Measurements from ENCODE around the gene ETV7. TPM values are rescaled to one million over a fixed set of nuclear protein-coding genes. Genes with fewer than 3 reads are reported as not detected.

The ETV7 gene
- total and polyA plus RNA-seq, 2 donors (not counting 1 experiment from before 2014, with no cell fraction given) = 0.40 to 1.5 TPM

GRCh38 chr6:36431197-36431596 lies 43.7 kb upstream of the ETV7 start:
- H3K79me2 ChIP-seq (ENCODE audit: control insufficient read depth, insufficient read depth, low read length) = no peaks in the 10 kb centered on the region
- H3K27me3 ChIP-seq (ENCODE audit: control insufficient read depth, insufficient read depth, low read length) = no peaks in the 10 kb centered on the region
- H2AFZ ChIP-seq (ENCODE audit: low read length) = no peak overlapping the region
- H3K4me1 ChIP-seq (ENCODE audit: control insufficient read depth, extremely low read depth, insufficient read depth, low read length) = no peaks in the 10 kb centered on the region
- H4K20me1 ChIP-seq (ENCODE audit: control insufficient read depth, extremely low read depth, insufficient read depth, low read length) = no peaks in the 10 kb centered on the region
- H3K36me3 ChIP-seq (ENCODE audit: control insufficient read depth, insufficient read depth, low read length) = no peaks in the 10 kb centered on the region
- H3K4me3 ChIP-seq (replicated peaks in 1 of 4; ENCODE audit: control extremely low read depth in 1 of 4, insufficient read depth in 1 of 4, low read depth in 3 of 4, low read length in 4 of 4) = no peak overlapping the region
- H3K4me2 ChIP-seq (ENCODE audit: extremely low read depth, insufficient read depth, low read length) = no peak overlapping the region
- DNase-seq (ENCODE audit: low read depth in 2 of 2) = no peak
- TF ChIP-seq CTCF (conservative IDR thresholded peaks at IDR 0.05 in 1 of 2, IDR thresholded peaks at IDR 0.05 in 1 of 2; ENCODE audit: low read depth in 1 of 2, low read length in 2 of 2) (no peak), EZH2 (IDR thresholded peaks at IDR 0.05; ENCODE audit: low read length, missing control alignments) (no peak)
- H3K9me3 ChIP-seq (ENCODE audit: control insufficient read depth, insufficient read depth, low read depth, low read length) = no peaks in the 10 kb centered on the region
- no peak overlapping the region for H3K27ac ChIP-seq (ENCODE audit: insufficient read depth, low read length)
- no peak overlapping the region for H3K9ac ChIP-seq (ENCODE audit: insufficient read depth, low read length)

GRCh38 chr6:36430351-36430750 lies 42.9 kb upstream of the ETV7 start:
- Histone ChIP-seq H3K4me3 (replicated peaks in 1 of 4; ENCODE audit: control extremely low read depth in 1 of 4, insufficient read depth in 1 of 4, low read depth in 3 of 4, low read length in 4 of 4) (no peak overlapping the region), H3K79me2 (ENCODE audit: control insufficient read depth, insufficient read depth, low read length) (no peaks in the 10 kb centered on the region), H3K27ac (ENCODE audit: insufficient read depth, low read length) (no peak overlapping the region), H3K27me3 (ENCODE audit: control insufficient read depth, insufficient read depth, low read length) (no peaks in the 10 kb centered on the region), H3K36me3 (ENCODE audit: control insufficient read depth, insufficient read depth, low read length) (no peaks in the 10 kb centered on the region), H3K9me3 (ENCODE audit: control insufficient read depth, insufficient read depth, low read depth, low read length) (no peaks in the 10 kb centered on the region), H2AFZ (ENCODE audit: low read length) (no peak overlapping the region), H3K4me1 (ENCODE audit: control insufficient read depth, extremely low read depth, insufficient read depth, low read length) (no peaks in the 10 kb centered on the region), H3K4me2 (ENCODE audit: extremely low read depth, insufficient read depth, low read length) (no peak overlapping the region), H4K20me1 (ENCODE audit: control insufficient read depth, extremely low read depth, insufficient read depth, low read length) (no peaks in the 10 kb centered on the region), H3K9ac (ENCODE audit: insufficient read depth, low read length) (no peak overlapping the region)
- DNase-seq (ENCODE audit: low read depth in 2 of 2) = peak in 1 of 2 donors; percentile 70
- TF ChIP-seq EZH2 (IDR thresholded peaks at IDR 0.05; ENCODE audit: low read length, missing control alignments) = no peak
- no peak for TF ChIP-seq CTCF (conservative IDR thresholded peaks at IDR 0.05 in 1 of 2, IDR thresholded peaks at IDR 0.05 in 1 of 2; ENCODE audit: low read depth in 1 of 2, low read length in 2 of 2)

GRCh38 chr6:36428911-36429310 lies 41.4 kb upstream of the ETV7 start:
- H3K36me3 ChIP-seq (ENCODE audit: control insufficient read depth, insufficient read depth, low read length) = no peaks in the 10 kb centered on the region
- no peaks in the 10 kb centered on the region for H3K9me3 ChIP-seq (ENCODE audit: control insufficient read depth, insufficient read depth, low read depth, low read length)
- H2AFZ ChIP-seq (ENCODE audit: low read length) = no peak overlapping the region
- H3K79me2 ChIP-seq (ENCODE audit: control insufficient read depth, insufficient read depth, low read length) = no peaks in the 10 kb centered on the region
- H3K9ac ChIP-seq (ENCODE audit: insufficient read depth, low read length) = no peak overlapping the region
- no peaks in the 10 kb centered on the region for H3K27me3 ChIP-seq (ENCODE audit: control insufficient read depth, insufficient read depth, low read length)
- no peaks in the 10 kb centered on the region for H3K4me1 ChIP-seq (ENCODE audit: control insufficient read depth, extremely low read depth, insufficient read depth, low read length)
- TF ChIP-seq CTCF (conservative IDR thresholded peaks at IDR 0.05 in 1 of 2, IDR thresholded peaks at IDR 0.05 in 1 of 2; ENCODE audit: low read depth in 1 of 2, low read length in 2 of 2) (peak in 1 of 2 donors; percentile 42), EZH2 (IDR thresholded peaks at IDR 0.05; ENCODE audit: low read length, missing control alignments) (no peak)
- no peak overlapping the region for H3K4me3 ChIP-seq (replicated peaks in 1 of 4; ENCODE audit: control extremely low read depth in 1 of 4, insufficient read depth in 1 of 4, low read depth in 3 of 4, low read length in 4 of 4)
- no peak overlapping the region for H3K4me2 ChIP-seq (ENCODE audit: extremely low read depth, insufficient read depth, low read length)
- no peak for DNase-seq (ENCODE audit: low read depth in 2 of 2)
- no peaks in the 10 kb centered on the region for H4K20me1 ChIP-seq (ENCODE audit: control insufficient read depth, extremely low read depth, insufficient read depth, low read length)
- H3K27ac ChIP-seq (ENCODE audit: insufficient read depth, low read length) = no peak overlapping the region

Measured in fibroblast of lung (primary cell).